GM13977 (cell line): ENCODE data around the gene CLDN5.
"Not testable (repeated sequence)": the region's sequence is repeated elsewhere in the genome, so short reads cannot be mapped to it uniquely, and the experiment has no call there.

ENCODE experiments used
- DNase-seq: peaks from one replicate; pipeline ENCODE4 v3.0.0; 2012; ENCODE audit warnings: low spot score
- in situ Hi-C: fragments of 300-500 bp; cut with MboI; formaldehyde crosslinking; loops from one replicate; pipeline ENCODE4 v1.12.0; 2022; ENCODE audit warnings: low sequenced_read_pairs, low pct_unique_long_range_greater_than_20kb, mixed read lengths, inconsistent platforms; ENCODE audit not compliant: unreplicated experiment
- TF ChIP-seq, protein P1 (sequence below): IDR thresholded peaks from 2 replicates; pipeline ENCODE4 v1.5.1; 2012; ENCODE audit warnings: mild to moderate bottlenecking, control low read depth; ENCODE audit not compliant: insufficient read depth; ENCODE audit errors: extremely low read depth, missing control alignments

The CLDN5 gene

DNA sequence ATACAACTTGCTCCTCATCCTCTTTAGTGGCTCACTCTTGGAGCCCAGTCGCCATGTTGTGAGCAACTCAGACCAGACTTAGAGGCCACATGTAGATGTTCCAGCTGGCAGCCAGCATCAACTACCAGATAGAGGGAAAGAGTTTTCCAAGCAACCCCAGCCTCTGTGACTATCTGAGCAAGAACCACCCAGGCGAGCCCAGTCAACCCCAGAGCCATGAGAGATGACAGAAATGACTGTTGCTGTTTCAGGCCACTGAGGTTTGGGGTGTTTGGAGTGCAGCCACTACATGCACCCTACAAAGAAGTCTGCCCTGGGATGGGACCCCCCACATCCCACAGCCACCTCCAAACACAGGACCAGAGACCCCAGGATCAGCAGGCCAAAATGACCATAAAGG lies 24.8 kb upstream of the CLDN5 start:
- in situ Hi-C loops: no loop called here
- TF ChIP-seq, protein P1, sequence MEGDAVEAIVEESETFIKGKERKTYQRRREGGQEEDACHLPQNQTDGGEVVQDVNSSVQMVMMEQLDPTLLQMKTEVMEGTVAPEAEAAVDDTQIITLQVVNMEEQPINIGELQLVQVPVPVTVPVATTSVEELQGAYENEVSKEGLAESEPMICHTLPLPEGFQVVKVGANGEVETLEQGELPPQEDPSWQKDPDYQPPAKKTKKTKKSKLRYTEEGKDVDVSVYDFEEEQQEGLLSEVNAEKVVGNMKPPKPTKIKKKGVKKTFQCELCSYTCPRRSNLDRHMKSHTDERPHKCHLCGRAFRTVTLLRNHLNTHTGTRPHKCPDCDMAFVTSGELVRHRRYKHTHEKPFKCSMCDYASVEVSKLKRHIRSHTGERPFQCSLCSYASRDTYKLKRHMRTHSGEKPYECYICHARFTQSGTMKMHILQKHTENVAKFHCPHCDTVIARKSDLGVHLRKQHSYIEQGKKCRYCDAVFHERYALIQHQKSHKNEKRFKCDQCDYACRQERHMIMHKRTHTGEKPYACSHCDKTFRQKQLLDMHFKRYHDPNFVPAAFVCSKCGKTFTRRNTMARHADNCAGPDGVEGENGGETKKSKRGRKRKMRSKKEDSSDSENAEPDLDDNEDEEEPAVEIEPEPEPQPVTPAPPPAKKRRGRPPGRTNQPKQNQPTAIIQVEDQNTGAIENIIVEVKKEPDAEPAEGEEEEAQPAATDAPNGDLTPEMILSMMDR: no peak
- DNase-seq: no peak

DNA sequence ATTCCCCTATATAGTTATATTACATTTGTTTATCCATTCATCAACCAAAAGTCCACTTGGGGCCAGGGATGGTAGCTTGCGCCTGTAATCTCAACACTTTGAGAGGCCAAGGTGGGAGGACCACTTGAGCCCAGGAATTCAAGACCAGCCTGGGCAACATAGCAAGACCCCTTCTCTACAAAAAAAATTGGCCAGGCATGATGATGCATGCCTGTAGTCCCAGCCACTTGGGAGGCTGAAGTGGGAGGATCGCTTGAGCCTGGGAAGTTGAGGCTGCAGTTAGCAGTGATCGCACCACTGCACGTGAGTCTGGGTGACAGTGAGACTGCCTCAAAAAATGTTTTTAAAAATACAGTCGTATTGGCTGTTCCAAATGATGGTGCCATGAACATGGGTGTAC lies 24.2 kb upstream of the CLDN5 start:
- DNase-seq, in situ Hi-C loops: not testable (repeated sequence)

DNA sequence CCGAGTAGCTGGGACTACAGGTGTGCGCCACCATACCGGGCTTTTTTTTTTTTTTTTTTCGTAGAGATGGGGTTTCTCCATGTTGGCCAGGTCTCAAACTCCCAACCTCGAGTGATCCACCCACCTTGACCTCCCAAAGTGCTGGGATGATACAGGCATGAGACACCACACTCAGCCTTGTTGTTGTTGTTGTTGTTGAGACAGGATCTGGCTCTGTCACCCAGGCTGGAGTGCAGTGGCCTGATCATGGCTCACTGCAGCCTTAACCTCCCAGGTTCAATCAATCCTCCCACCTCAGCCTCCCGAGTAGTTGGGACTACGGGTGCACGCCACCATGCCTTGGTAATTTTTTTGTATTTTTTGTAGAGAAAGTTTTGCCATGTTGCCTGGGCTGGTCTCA lies 23.4 kb upstream of the CLDN5 start:
- TF ChIP-seq, protein P1: no peak
- in situ Hi-C loops: no loop called here
- DNase-seq: no peak

DNA sequence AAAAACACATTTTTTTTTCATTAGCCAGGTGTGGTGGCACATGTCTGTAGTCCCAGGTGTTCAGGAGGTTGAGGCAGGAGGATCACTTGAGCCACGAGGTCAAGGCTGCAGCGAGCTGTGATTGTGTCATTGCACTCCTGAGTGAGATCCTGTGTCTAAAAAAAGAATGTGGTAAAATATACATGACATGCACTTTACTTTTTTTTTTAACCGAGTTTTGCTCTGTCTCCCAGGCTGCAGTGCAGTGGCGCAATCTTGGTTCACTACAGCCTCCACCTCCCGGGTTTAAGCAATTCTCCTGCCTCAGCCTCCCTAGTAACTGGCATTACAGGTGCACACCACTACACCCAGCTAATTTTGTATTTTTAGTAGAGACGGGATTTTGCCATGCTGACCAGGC lies 22.5 kb upstream of the CLDN5 start:
- no peak for DNase-seq
- in situ Hi-C loops: no loop called here

DNA sequence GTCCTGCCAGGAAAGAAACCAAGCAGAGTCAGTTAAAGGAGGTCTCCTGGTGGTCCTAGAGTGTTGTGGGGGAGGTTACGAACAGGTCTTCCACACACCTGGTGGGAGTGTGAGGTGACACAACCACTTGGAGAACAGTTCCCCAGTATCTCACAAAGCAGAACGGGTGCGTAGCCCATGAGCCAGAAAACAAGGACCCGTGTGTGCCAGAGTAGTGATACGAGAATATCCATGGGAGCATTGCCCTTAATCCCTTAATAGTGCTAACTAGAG lies 21.7 kb upstream of the CLDN5 start:
- in situ Hi-C loops: no loop called here
- TF ChIP-seq, protein P1: no peak
- DNase-seq: no peak

More for the DNA sequence above, 22.5 kb upstream of the CLDN5 start:
- TF ChIP-seq, protein P1: no peak

DNA sequence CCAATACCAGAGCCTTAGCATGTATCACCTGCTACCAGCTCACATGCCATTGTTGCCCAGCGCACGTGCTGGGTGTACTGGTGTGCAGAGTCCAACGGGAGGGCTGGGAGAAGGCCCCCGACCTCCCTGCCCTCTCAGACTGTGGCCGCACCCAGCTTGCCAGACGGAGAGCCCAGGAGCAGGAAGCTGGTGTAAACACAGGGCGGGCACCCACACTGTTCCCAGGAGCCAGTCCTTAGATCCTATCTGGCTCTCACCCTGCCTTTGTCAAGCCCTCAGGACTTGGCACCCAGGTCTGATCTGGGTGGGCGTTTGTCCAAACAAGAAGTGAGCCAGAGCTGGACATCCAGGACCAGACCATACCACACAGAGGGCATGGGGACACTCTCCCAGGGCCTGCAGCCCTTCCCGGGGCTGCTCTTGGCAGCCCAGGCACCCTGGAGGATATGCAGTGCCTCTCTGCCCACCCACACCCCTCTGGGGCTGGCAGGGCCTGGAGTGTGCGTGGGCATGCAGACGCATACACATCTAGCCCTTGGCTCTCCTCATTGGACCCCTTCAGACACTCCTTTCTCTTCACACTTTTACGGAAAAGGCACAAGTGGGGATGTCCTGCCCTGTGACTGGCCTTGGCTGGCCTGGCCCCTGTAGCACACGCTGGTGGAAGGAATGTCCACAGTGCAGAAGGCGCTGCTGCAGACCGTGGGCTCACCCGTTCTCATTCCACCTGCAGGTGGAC lies 19.9 kb upstream of the CLDN5 start:
- in situ Hi-C loops: no loop called here
- TF ChIP-seq, protein P1: no peak
- no peak for DNase-seq

DNA sequence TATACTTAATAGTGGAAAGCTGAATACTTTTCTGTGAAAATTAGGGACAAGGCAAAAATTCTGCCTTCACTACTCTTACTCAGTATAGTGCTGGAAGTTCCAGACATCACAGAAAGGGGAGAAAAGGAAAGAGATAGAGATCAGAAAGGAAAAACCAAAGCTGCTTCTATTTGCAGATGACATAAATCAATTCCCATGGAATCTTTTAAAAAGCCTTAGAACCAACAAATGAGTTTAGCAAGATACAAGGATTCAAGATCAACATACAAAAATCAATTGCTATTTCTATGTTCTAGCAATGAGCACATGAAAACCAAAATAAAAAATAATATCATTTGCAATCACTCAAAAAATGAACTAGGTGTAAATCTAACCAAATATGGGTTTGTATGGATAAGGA lies 16.2 kb upstream of the CLDN5 start:
- no peak for DNase-seq
- TF ChIP-seq, protein P1: no peak
- in situ Hi-C loops: no loop called here
